Esophagus squamous epithelium (tissue), 5 donors: ENCODE data around the gene GRK1. TPM values are rescaled to one million over a fixed set of nuclear protein-coding genes. Genes with fewer than 3 reads are reported as not detected.

ENCODE experiments used
- DNase-seq: peaks from one replicate; lab custom pipeline; 2025; lab: John Stamatoyannopoulos, UW
- H3K27ac ChIP-seq, 4 donors: fragments of 200-600 bp; sonication (generic); one replicate each; pipeline ENCODE4 v1.5.1; 2016 to 2019; ENCODE audit warnings: mild to moderate bottlenecking in 1 of 4
- H3K27me3 ChIP-seq, 4 donors: fragments of 200-600 bp; sonication (generic); 1 replicate in 3 of 4; 2 replicates in 1 of 4; pipeline versions ENCODE4 v1.5.1 to v1.6.0; 2017 to 2021; ENCODE audit warnings: antibody characterized with exemption in 1 of 4
- H3K36me3 ChIP-seq, 3 donors: fragments of 200-600 bp; sonication (generic); one replicate each; pipeline ENCODE4 v1.5.1; 2016 to 2019
- H3K4me1 ChIP-seq, 3 donors: fragments of 200-600 bp; sonication (generic); one replicate each; pipeline ENCODE4 v1.5.1; 2017 to 2019
- H3K4me3 ChIP-seq, 4 donors: fragments of 200-600 bp; sonication (generic); 1 replicate in 3 of 4; 2 replicates in 1 of 4; pipeline ENCODE4 v1.5.1; 2016 to 2019; ENCODE audit warnings: mild to moderate bottlenecking in 2 of 4, moderate library complexity in 1 of 4
- H3K9me3 ChIP-seq, 3 donors: fragments of 200-600 bp; sonication (generic); one replicate each; pipeline ENCODE4 v1.5.1; 2016 to 2019
- POLR2A ChIP-seq, 4 donors: fragments of 450-650 bp; IDR thresholded peaks; one replicate each; pipeline ENCODE4 v1.6.1; 2017; ENCODE audit warnings: antibody characterized with exemption in 4 of 4, mild to moderate bottlenecking in 4 of 4, moderate library complexity in 3 of 4
- WGBS, 2 donors: methylation state at CpG; one replicate each; pipeline ENCODE4 v1.1.5; 2018; 5-methylcytosine and 5-hydroxymethylcytosine counted together
- intact Hi-C: fragments of 100-400 bp; cut with DNase I; formaldehyde crosslinking; loops from one replicate; pipeline ENCODE4 v1.15.0; 2022
- total RNA-seq, 4 donors: library from RNA; depleted of rRNA; stranded (reverse); fragments of >200 nt; gene quantifications; one replicate each; pipeline ENCODE4 v1.1.0, GENCODE V29; 2016
- TF ChIP-seq, protein P1 (sequence below), 6 experiments: fragments of 450-650 bp in 4 of 6; fragments of 200-600 bp in 2 of 6; sonication (generic) in 2 of 6; IDR thresholded peaks; one replicate each; pipeline ENCODE4 v1.5.1; 2016 to 2019; ENCODE audit warnings: antibody characterized with exemption in 6 of 6, mild to moderate bottlenecking in 4 of 6, moderate library complexity in 4 of 6
- donor health status: DM: yes; HTN: yes; CAD: no.

The GRK1 gene
- total RNA-seq, 4 donors from 2014 or later: not detected

DNA sequence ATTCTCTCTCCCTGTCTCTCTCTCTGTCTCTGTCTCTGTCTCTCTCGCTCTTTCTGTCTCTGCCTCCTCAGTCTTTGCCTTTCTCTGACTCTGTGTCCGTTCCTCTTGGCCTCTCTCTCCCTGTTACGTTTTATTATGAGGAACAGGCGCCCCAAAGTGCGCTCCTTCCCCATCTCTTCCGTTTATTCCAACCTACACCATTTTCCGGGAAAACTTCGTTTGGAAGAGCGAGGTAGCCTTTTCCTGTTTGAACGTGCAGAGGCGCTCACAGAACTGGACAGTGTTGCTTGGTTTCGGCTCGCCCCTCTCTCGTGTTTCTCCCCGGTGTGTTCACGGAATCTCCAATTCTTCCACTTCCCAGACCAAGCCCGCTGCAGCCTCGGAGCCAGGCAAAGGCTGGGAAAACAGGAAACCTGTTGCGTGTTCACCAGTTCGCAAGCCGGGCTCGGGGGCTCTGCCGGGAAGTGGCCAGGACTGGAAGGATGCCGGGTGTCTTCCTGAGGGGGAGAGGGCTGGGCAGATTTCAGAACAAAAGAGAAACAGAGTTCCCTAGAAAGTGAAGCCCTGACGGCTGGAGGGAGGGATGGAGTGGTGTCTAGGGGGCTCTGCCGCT is 92.6 kb downstream of the GRK1 start:
- peaks cover 0 to 50% (median 0%) of the 10 kb centered on the region in 4 donors for H3K27me3 ChIP-seq
- no peak for DNase-seq
- no peaks in the 10 kb centered on the region for H3K36me3 ChIP-seq
- TF ChIP-seq, protein P1, sequence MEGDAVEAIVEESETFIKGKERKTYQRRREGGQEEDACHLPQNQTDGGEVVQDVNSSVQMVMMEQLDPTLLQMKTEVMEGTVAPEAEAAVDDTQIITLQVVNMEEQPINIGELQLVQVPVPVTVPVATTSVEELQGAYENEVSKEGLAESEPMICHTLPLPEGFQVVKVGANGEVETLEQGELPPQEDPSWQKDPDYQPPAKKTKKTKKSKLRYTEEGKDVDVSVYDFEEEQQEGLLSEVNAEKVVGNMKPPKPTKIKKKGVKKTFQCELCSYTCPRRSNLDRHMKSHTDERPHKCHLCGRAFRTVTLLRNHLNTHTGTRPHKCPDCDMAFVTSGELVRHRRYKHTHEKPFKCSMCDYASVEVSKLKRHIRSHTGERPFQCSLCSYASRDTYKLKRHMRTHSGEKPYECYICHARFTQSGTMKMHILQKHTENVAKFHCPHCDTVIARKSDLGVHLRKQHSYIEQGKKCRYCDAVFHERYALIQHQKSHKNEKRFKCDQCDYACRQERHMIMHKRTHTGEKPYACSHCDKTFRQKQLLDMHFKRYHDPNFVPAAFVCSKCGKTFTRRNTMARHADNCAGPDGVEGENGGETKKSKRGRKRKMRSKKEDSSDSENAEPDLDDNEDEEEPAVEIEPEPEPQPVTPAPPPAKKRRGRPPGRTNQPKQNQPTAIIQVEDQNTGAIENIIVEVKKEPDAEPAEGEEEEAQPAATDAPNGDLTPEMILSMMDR (IDR thresholded peaks at IDR 0.05): no peak
- TF ChIP-seq POLR2A (IDR thresholded peaks at IDR 0.05): no peak
- H3K4me3 ChIP-seq: peak overlapping the region; percentile 50 to 78 (median 66)
- intact Hi-C loops: no loop called here
- H3K4me1 ChIP-seq: peaks cover 4 to 22% (median 14%) of the 10 kb centered on the region in 3 donors
- peak overlapping the region; percentile 74 to 86 (median 84) for H3K27ac ChIP-seq
- WGBS, 2 donors: 2 to 6% methylated on average over 17 to 23 of the region's 26 CpGs
- H3K9me3 ChIP-seq: no peaks in the 10 kb centered on the region

GRCh38 chr13:113761136-113761535 is 94.1 kb downstream of the GRK1 start:
- Histone ChIP-seq H3K9me3 (no peaks in the 10 kb centered on the region), H3K27me3 (peaks cover 0 to 43% (median 0%) of the 10 kb centered on the region in 4 donors), H3K4me3 (peak overlapping the region in 1 of 4 donors; percentile 69), H3K27ac (no peak overlapping the region), H3K4me1 (peaks cover 4 to 25% (median 14%) of the 10 kb centered on the region in 3 donors), H3K36me3 (no peaks in the 10 kb centered on the region)
- intact Hi-C loops: no loop called here
- TF ChIP-seq POLR2A (IDR thresholded peaks at IDR 0.05): no peak
- TF ChIP-seq, protein P1 (IDR thresholded peaks at IDR 0.05): no peak
- WGBS, 2 donors: 68 to 89% methylated on average over 1 to 4 of the region's 7 CpGs
- DNase-seq: no peak

DNA sequence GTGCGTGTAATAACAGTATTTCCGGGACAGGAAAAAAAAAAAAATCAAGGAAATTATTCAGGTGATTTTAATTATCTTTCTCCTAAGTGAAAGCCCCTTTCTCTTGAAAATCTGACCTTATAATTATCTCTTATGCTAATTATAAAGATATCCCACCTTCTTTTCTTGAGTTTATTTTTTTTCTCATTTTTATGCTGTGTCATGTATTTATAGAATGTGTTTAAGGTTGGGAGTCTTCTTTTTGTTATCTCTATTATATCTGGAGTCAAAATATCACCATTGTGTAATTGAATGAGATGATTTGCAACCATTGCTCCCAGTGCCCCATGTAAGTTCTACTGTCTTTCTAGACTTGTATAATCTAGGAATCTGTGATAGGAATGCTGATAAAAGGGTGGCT is 95.1 kb downstream of the GRK1 start:
- Histone ChIP-seq H3K27me3 (peaks cover 0 to 43% (median 0%) of the 10 kb centered on the region in 4 donors), H3K9me3 (no peaks in the 10 kb centered on the region), H3K4me1 (peaks cover 4 to 26% (median 14%) of the 10 kb centered on the region in 3 donors), H3K36me3 (no peaks in the 10 kb centered on the region), H3K4me3 (no peak overlapping the region), H3K27ac (no peak overlapping the region)
- intact Hi-C loops: no loop called here
- no peak for TF ChIP-seq POLR2A (IDR thresholded peaks at IDR 0.05)
- TF ChIP-seq, protein P1 (IDR thresholded peaks at IDR 0.05): no peak
- 71 to 81% methylated on average over 2 of the region's 2 CpGs for WGBS, 2 donors
- no peak for DNase-seq

DNA sequence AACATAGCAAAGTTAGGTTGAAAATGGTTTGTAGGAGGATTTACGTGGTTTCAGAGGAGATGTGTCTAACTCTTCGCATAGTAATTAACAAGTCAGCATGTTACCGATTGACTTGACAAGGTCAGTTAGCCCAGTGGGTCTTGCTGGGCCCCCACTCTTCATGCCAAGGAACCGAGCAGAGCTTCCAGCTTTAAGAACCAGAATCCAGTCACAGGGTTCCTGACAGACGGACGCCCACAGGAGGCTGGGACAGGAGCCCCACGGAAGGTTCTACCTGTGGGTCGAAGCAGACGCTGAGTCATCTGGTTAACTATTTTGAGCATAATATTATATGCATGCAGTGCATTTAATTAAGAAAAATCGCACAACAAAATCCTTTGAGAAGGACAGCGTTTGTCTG is 95.5 kb downstream of the GRK1 start:
- 76 to 79% methylated on average over 10 of the region's 11 CpGs for WGBS, 2 donors

GRCh38 chr13:113763254-113763653 is 96.2 kb downstream of the GRK1 start:
- intact Hi-C loops: no loop called here
- H3K9me3 ChIP-seq: no peaks in the 10 kb centered on the region
- no peak for DNase-seq
- WGBS, 2 donors: 79% methylated on average over 13 of the region's 13 CpGs
- peaks cover 0 to 43% (median 0%) of the 10 kb centered on the region in 4 donors for H3K27me3 ChIP-seq
- H3K27ac ChIP-seq: no peak overlapping the region
- no peaks in the 10 kb centered on the region for H3K36me3 ChIP-seq
- H3K4me3 ChIP-seq: no peak overlapping the region
- H3K4me1 ChIP-seq: peaks cover 4 to 24% (median 11%) of the 10 kb centered on the region in 3 donors
- TF ChIP-seq, protein P1 (IDR thresholded peaks at IDR 0.05): no peak
- no peak for TF ChIP-seq POLR2A (IDR thresholded peaks at IDR 0.05)

More for the DNA sequence above, 95.5 kb downstream of the GRK1 start:
- DNase-seq: no peak
- Histone ChIP-seq H3K27me3 (peaks cover 0 to 43% (median 0%) of the 10 kb centered on the region in 4 donors), H3K9me3 (no peaks in the 10 kb centered on the region), H3K36me3 (no peaks in the 10 kb centered on the region), H3K4me3 (no peak overlapping the region), H3K27ac (no peak overlapping the region), H3K4me1 (peaks cover 4 to 26% (median 14%) of the 10 kb centered on the region in 3 donors)
- TF ChIP-seq POLR2A (IDR thresholded peaks at IDR 0.05): no peak
- TF ChIP-seq, protein P1 (IDR thresholded peaks at IDR 0.05): no peak
- intact Hi-C loops: no loop called here
